ENCODE results near the gene KIF1A.

- TF ChIP-seq, protein P1, sequence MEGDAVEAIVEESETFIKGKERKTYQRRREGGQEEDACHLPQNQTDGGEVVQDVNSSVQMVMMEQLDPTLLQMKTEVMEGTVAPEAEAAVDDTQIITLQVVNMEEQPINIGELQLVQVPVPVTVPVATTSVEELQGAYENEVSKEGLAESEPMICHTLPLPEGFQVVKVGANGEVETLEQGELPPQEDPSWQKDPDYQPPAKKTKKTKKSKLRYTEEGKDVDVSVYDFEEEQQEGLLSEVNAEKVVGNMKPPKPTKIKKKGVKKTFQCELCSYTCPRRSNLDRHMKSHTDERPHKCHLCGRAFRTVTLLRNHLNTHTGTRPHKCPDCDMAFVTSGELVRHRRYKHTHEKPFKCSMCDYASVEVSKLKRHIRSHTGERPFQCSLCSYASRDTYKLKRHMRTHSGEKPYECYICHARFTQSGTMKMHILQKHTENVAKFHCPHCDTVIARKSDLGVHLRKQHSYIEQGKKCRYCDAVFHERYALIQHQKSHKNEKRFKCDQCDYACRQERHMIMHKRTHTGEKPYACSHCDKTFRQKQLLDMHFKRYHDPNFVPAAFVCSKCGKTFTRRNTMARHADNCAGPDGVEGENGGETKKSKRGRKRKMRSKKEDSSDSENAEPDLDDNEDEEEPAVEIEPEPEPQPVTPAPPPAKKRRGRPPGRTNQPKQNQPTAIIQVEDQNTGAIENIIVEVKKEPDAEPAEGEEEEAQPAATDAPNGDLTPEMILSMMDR (IDR thresholded peaks at IDR 0.05; ENCODE audit: low read length): no peak
- no peak for TF ChIP-seq EZH2 (optimal IDR thresholded peaks at IDR 0.05; ENCODE audit: low read depth, low read length)
Observed at GRCh38 chr2:240818293-240819125, 1.5 kb downstream of the KIF1A start.

Measured in MM.1S (cell line).